GM12872 (cell line): Measurements from ENCODE around the gene PRPF39.

Experiments
- TF ChIP-seq, protein P1 (sequence below): IDR thresholded peaks from 3 replicates; pipeline ENCODE4 v1.5.1; 2011; ENCODE audit warnings: low read depth, mild to moderate bottlenecking, low read length, moderate library complexity; ENCODE audit not compliant: insufficient read depth

Gene PRPF39

DNA sequence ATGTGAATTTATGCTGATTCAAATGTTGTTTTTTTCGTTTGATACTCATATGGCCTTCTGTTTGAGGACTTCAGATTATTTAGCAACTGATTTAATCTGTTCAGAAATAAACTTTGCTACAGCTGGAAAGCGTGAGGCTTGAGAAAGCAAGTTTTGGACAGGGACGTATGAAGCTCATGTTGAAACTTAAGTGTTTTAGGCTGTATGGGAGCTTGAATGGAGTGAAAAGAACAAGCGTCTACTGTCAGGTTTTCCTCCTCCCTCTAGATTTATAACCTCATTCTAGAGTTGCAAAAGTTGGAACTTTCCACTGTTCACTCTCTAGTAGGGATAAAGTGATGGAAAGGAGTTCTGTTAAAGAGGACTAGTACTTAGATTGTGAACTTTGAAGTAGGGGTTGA lies 1.0 kb downstream of the PRPF39 start:
- TF ChIP-seq, protein P1, sequence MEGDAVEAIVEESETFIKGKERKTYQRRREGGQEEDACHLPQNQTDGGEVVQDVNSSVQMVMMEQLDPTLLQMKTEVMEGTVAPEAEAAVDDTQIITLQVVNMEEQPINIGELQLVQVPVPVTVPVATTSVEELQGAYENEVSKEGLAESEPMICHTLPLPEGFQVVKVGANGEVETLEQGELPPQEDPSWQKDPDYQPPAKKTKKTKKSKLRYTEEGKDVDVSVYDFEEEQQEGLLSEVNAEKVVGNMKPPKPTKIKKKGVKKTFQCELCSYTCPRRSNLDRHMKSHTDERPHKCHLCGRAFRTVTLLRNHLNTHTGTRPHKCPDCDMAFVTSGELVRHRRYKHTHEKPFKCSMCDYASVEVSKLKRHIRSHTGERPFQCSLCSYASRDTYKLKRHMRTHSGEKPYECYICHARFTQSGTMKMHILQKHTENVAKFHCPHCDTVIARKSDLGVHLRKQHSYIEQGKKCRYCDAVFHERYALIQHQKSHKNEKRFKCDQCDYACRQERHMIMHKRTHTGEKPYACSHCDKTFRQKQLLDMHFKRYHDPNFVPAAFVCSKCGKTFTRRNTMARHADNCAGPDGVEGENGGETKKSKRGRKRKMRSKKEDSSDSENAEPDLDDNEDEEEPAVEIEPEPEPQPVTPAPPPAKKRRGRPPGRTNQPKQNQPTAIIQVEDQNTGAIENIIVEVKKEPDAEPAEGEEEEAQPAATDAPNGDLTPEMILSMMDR: no peak

- TF ChIP-seq, protein P1: no peak
Measured at GRCh38 chr14:45089813-45090212, 5.9 kb downstream of the PRPF39 start.

GRCh38 chr14:45091710-45092109 lies 7.8 kb downstream of the PRPF39 start:
- TF ChIP-seq, protein P1: no peak

GRCh38 chr14:45094275-45094674 lies 10.4 kb downstream of the PRPF39 start:
- TF ChIP-seq, protein P1: no peak

- TF ChIP-seq, protein P1: no peak
Measured at GRCh38 chr14:45095143-45095542, 11.2 kb downstream of the PRPF39 start.

- TF ChIP-seq, protein P1: no peak
Measured at GRCh38 chr14:45096218-45096617, 12.3 kb downstream of the PRPF39 start.

DNA sequence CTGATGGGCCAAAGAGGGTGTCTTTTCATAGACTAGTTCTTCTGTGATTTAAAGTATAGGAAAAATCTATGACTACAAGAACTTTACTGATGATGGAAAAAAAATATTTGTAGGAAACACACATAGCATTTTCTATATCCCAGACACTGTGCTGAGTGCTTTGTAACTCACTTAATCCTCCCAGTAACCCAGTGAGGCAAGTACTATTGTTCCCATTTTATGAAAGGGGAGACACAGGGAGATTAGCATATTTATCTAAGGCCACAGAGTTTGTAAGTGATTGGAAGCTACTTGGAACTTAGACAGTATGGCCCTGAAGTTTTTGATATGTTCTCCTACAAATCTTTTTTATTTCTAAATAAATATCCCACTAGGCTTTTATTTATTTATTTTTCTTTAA lies 19.9 kb downstream of the PRPF39 start:
- TF ChIP-seq, protein P1: no peak

GRCh38 chr14:45104561-45104960 lies 20.6 kb downstream of the PRPF39 start:
- TF ChIP-seq, protein P1: no peak
